Fibroblast of skin of right quadriceps (primary cell): ENCODE data around the gene DAZAP1.
"Not testable (repeated sequence)": the region's sequence is repeated elsewhere in the genome, so short reads cannot be mapped to it uniquely, and the experiment has no call there.

Experiments used
- DNase-seq: peaks from one replicate; pipeline ENCODE4 v3.0.0-alpha.2; 2013

Gene DAZAP1

GRCh38 chr19:1477056-1477455 lies 69.7 kb downstream of the DAZAP1 start:
- DNase-seq: not testable (repeated sequence)

GRCh38 chr19:1478934-1479707 lies 71.7 kb downstream of the DAZAP1 start, which contains the start of gene C19orf25:
Gene C19orf25 (minus strand): TSS chr19:1479215. CDS start chr19:1478903, 312 bp downstream.
- peak; percentile 93 for DNase-seq

- no peak for DNase-seq
These were observed 74.0 kb downstream of the DAZAP1 start for GRCh38 chr19:1481224-1481892.

GRCh38 chr19:1481893-1482360 lies 74.5 kb downstream of the DAZAP1 start:
- no peak for DNase-seq

GRCh38 chr19:1482361-1483130 lies 75.2 kb downstream of the DAZAP1 start:
- no peak for DNase-seq

- no peak for DNase-seq
These were observed 76.0 kb downstream of the DAZAP1 start for GRCh38 chr19:1483131-1483978.

- no peak for DNase-seq
These were observed 76.6 kb downstream of the DAZAP1 start for GRCh38 chr19:1483979-1484428.
